Skin epidermis (tissue), 12 donors: ENCODE results near the gene SLC35G6.

ENCODE experiments used
- H3K27ac ChIP-seq, 21 experiments: fragments of 200-600 bp; sonication (generic) in 11 of 21; one replicate each; pipeline ENCODE4 v1.5.0; 2020; ENCODE audit warnings: mild to moderate bottlenecking in 3 of 21, inconsistent platforms in 2 of 21, moderate library complexity in 2 of 21
- H3K4me3 ChIP-seq, 7 experiments: fragments of 200-600 bp; sonication (generic) in 2 of 7; one replicate each; pipeline ENCODE4 v1.5.0; 2020; ENCODE audit warnings: inconsistent platforms in 2 of 7, mild to moderate bottlenecking in 2 of 7, moderate library complexity in 1 of 7

The SLC35G6 gene

GRCh38 chr17:7496470-7497183, 15.4 kb downstream of the SLC35G6 start:
- Histone ChIP-seq H3K27ac (peak overlapping the region in 5 of 21 experiments; percentile 2 to 43 (median 11)), H3K4me3 (no peak overlapping the region)

GRCh38 chr17:7497228-7497627, 16.0 kb downstream of the SLC35G6 start:
- Histone ChIP-seq H3K27ac (peak overlapping the region in 2 of 21 experiments; percentile 28 to 37), H3K4me3 (no peak overlapping the region)

- no peak overlapping the region for H3K4me3 ChIP-seq
- H3K27ac ChIP-seq: peak overlapping the region in 2 of 21 experiments; percentile 6 to 16
These were observed 16.4 kb downstream of the SLC35G6 start for GRCh38 chr17:7497636-7498035.

DNA sequence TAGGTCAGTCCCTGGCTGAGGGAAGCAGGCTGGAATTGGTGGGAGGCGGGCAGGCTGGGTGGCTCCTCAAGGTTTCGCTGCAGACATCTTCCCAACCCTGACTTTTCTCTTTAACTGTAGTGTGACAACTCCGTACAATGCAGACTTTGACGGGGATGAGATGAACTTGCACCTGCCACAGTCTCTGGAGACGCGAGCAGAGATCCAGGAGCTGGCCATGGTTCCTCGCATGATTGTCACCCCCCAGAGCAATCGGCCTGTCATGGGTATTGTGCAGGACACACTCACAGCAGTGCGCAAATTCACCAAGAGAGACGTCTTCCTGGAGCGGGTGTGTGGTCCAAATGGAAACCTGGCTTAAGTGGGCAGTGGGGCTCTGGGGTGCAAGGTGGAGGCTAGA, 17.9 kb downstream of the SLC35G6 start:
- Histone ChIP-seq H3K27ac (no peak overlapping the region), H3K4me3 (no peak overlapping the region)

GRCh38 chr17:7501729-7502128, 20.5 kb downstream of the SLC35G6 start:
- H3K27ac ChIP-seq: no peak overlapping the region

GRCh38 chr17:7502171-7502847, 21.1 kb downstream of the SLC35G6 start:
- H3K27ac ChIP-seq: no peak overlapping the region
- no peak overlapping the region for H3K4me3 ChIP-seq

More at GRCh38 chr17:7501729-7502128, 20.5 kb downstream of the SLC35G6 start:
- H3K4me3 ChIP-seq: no peak overlapping the region

- no peak overlapping the region for H3K4me3 ChIP-seq
These were observed 21.7 kb downstream of the SLC35G6 start for GRCh38 chr17:7502987-7503386.

DNA sequence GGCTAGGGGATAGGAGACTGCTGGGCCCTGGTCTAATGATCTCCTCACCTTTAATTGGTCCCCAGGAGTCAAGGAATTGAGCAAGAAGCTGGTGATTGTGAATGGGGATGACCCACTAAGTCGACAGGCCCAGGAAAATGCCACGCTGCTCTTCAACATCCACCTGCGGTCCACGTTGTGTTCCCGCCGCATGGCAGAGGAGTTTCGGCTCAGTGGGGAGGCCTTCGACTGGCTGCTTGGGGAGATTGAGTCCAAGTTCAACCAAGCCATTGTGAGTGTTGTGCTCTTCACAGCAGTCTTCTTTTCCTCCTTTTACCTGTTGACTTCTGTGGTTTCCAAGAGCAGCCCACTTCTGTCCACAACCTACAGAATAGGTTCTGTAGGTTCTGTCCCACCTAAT, 22.3 kb downstream of the SLC35G6 start:
- Histone ChIP-seq H3K27ac (no peak overlapping the region), H3K4me3 (no peak overlapping the region)

More at GRCh38 chr17:7502987-7503386, 21.7 kb downstream of the SLC35G6 start:
- H3K27ac ChIP-seq: no peak overlapping the region

DNA sequence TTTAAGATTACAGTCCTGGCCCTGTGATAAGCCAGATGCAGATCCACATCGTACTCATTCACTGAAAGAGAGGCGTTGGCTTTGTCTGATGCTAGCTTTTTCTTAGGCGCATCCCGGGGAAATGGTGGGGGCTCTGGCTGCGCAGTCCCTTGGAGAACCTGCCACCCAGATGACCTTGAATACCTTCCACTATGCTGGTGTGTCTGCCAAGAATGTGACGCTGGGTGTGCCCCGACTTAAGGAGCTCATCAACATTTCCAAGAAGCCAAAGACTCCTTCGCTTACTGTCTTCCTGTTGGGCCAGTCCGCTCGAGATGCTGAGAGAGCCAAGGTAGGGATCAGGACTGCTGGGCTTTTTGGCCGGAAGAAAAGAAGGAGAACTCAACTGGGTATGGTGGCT, 26.9 kb downstream of the SLC35G6 start:
- Histone ChIP-seq H3K4me3 (no peak overlapping the region), H3K27ac (peak overlapping the region in 1 of 21 experiments; percentile 2)

DNA sequence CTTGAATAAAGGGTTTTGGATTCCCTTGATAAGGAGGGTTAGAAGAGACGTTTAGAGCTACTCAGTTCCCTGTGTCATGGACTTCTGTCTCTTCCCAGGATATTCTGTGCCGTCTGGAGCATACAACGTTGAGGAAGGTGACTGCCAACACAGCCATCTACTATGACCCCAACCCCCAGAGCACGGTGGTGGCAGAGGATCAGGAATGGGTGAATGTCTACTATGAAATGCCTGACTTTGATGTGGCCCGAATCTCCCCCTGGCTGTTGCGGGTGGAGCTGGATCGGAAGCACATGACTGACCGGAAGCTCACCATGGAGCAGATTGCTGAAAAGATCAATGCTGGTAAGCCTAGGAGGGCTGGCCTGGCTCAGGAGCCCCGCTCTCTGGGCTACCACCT, 27.6 kb downstream of the SLC35G6 start:
- H3K27ac ChIP-seq: peak overlapping the region in 3 of 21 experiments; percentile 16 to 35 (median 28)
- H3K4me3 ChIP-seq: no peak overlapping the region

- Histone ChIP-seq H3K4me3 (no peak overlapping the region), H3K27ac (peak overlapping the region in 1 of 21 experiments; percentile 25)
These were observed 28.7 kb downstream of the SLC35G6 start for GRCh38 chr17:7509937-7510336.

DNA sequence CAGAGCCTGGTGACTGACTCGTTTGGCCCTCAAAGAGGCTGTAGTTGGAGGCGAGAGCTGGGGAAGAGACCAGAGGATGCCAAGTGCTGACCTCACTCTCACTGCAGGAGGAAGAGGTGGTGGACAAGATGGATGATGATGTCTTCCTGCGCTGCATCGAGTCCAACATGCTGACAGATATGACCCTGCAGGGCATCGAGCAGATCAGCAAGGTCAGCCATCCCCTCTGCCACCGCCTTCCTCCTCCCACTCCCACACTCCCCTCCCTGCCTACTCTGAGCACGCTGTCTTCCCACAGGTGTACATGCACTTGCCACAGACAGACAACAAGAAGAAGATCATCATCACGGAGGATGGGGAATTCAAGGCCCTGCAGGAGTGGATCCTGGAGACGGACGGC, 29.9 kb downstream of the SLC35G6 start:
- no peak overlapping the region for H3K27ac ChIP-seq

GRCh38 chr17:7512105-7512504, 30.9 kb downstream of the SLC35G6 start:
- no peak overlapping the region for H3K4me3 ChIP-seq
- no peak overlapping the region for H3K27ac ChIP-seq

More for the DNA sequence above, 29.9 kb downstream of the SLC35G6 start:
- no peak overlapping the region for H3K4me3 ChIP-seq

GRCh38 chr17:7512824-7513540, 31.7 kb downstream of the SLC35G6 start:
- no peak overlapping the region for H3K4me3 ChIP-seq
- H3K27ac ChIP-seq: no peak overlapping the region

DNA sequence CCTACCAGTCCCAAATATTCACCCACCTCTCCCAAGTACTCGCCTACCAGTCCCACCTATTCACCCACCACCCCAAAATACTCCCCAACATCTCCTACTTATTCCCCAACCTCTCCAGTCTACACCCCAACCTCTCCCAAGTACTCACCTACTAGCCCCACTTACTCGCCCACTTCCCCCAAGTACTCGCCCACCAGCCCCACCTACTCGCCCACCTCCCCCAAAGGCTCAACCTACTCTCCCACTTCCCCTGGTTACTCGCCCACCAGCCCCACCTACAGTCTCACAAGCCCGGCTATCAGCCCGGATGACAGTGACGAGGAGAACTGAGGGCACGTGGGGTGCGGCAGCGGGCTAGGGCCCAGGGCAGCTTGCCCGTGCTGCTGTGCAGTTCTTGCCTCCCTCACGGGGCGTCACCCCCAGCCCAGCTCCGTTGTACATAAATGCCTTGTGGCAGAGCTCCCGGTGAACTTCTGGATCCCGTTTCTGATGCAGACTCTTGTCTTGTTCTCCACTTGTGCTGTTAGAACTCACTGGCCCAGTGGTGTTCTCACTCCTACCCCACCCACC, 32.7 kb downstream of the SLC35G6 start:
- Histone ChIP-seq H3K27ac (peak overlapping the region in 6 of 21 experiments; percentile 6 to 65 (median 30)), H3K4me3 (no peak overlapping the region)

DNA sequence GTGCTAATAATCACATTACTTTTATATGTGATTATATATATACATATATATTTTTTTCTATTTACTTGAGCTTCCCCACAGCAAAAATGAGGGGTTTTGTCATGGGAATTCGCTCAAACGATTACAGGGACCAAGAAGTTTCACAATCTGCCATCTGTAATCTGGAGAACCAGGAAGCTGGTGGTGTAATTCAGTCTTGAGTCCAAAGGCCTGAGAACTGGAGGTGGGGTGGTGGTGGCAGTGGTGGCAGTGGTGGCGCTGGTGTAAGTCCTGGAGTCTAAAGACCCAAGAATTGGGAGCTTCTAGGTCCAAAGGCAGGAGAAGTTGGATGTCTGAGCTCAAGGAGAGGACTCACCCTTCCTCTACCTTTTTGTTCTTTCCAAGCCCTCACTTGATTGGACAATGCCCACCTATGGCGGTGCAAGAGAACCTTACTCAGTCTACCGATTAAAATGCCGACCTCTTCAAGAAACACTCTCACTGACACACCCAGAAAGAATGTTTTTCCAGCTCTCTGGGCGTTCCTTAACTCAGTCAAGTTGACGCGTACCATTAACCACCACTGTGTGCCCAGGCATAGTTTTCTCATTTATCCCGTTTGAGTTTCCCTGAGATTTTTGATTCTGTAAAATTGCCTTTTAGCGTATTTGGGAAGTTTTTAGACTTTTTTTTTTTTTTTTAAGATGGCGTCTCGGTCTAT, 34.8 kb downstream of the SLC35G6 start:
- H3K4me3 ChIP-seq: no peak overlapping the region
- H3K27ac ChIP-seq: peak overlapping the region in 1 of 21 experiments; percentile 13

DNA sequence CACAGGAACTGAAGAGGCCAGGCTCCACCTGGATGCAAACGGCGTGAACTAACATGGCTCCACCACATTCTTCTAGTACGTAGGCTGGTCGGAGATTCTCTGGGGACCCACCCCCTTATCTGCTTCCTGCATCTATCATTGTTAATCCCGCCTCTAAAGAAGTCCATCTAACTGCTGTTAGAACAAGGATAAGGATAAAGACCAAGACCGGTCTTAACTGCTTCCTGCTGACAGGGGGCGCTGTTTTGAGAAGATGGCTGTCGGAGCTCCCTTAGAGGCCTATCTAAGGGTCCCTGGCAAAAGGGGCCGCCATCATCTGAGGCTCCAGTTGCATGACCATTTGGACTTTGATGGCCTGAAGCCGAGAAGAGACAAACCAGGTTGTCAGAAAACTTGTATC, 41.8 kb downstream of the SLC35G6 start:
- Histone ChIP-seq H3K27ac (no peak overlapping the region), H3K4me3 (no peak overlapping the region)

DNA sequence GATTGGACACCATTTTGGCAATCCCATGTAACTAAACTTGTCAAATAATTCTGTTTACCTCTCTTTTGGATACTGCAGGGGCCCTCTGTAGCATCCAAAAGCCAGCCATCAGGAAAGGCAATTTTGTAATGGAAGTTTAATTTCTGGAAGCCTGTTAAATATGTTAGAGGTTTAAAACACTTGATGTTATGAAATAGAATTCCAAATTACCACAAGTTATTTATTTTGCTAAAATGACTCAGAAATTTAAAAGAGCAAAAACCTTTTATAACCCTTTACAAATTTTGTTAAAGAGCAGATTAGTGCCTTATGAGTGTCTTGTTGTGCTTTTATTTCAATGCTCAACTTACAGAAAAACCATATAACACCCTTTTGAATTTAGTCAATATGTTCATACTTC, 47.6 kb downstream of the SLC35G6 start:
- H3K4me3 ChIP-seq: no peak overlapping the region
- H3K27ac ChIP-seq: no peak overlapping the region

DNA sequence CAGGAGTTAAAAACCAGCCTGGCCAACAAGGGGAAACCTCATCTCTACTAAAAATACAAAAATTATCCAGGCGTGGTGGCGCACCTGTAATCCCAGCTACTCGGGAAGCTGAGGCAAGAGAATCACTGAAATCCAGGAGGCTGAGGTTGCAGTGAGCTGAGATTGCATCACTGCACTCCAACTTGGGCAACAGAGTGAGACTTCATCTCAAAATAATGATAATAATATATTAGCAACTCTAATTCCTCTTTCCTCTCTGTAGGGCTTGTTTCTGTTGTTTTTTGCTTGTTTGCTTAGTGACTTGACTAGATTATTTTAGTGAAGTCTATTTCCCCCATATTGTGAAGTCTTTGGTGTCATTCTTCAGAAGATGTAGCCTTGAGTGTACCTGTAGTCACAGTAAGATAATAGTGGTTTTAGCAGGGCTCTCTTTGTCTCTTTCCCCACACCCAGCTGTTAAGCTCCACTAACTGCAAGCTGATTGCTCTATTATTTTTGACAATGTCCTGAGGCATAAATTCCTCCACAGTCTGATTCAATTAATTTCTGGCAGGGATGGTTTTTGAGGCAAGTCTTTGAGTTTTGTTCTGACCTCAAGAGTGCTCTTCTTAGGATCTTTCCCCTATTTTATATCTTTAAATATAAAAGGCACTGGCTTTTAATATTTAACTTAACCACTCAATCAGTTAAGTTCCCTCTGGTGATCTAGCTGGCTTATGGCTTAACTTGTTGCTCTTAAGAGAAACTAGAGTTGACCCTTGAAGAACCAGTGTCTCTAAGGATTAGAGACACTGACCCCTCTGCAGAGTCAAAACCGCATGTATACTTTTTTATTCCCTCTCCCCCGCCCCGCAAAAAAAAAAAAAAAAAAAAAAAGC, 49.0 kb downstream of the SLC35G6 start:
- H3K27ac ChIP-seq: no peak overlapping the region
- no peak overlapping the region for H3K4me3 ChIP-seq
